ENCODE measurements around the gene QSOX2. TPM values are rescaled to one million over a fixed set of nuclear protein-coding genes. Genes with fewer than 3 reads are reported as not detected.
"Not testable (repeated sequence)": the region's sequence is repeated elsewhere in the genome, so short reads cannot be mapped to it uniquely, and the experiment has no call there.

The QSOX2 gene
- total RNA-seq, 1 donor from 2014 or later = 10.3 TPM

DNA sequence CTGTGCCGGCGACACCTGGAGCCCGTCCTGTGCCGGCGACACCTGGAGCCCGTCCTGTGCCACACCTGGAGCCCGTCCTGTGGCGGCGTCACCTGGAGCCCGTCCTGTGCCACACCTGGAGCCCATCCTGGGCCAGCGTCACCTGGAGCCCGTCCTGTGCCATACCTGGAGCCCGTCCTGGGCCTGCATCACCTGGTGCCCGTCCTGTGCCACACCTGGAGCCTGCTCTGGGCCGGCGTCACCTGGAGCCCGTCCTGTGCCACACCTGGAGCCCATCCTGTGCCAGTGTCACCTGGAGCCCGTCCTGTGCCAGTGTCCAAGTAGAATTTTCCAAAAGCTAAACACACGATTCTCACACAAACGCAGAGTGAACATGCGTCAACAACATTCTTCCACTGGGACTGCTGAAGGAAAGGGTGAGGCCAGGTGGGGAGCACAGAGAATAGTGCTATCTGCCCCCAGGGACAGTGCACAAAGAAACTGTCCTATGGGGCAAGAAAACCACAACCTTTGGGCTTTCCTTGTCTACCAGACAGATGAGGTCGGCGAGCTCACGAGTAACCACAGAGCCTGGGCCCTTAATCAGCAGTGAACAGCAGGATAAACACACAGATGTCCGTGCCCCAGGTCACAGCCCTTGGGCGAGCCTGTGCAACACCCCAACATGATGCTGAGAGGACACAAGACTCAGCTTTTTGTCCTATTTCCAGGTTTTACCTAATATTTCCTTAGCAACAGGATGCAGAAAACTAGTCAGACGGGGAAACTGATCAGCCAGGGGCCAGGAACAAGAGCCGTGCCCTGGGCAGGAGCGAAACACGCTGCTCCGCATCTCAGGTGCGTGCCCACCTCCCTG lies 7.9 kb downstream of the QSOX2 start:
- no peak for DNase-seq (ENCODE audit: low read depth)

DNA sequence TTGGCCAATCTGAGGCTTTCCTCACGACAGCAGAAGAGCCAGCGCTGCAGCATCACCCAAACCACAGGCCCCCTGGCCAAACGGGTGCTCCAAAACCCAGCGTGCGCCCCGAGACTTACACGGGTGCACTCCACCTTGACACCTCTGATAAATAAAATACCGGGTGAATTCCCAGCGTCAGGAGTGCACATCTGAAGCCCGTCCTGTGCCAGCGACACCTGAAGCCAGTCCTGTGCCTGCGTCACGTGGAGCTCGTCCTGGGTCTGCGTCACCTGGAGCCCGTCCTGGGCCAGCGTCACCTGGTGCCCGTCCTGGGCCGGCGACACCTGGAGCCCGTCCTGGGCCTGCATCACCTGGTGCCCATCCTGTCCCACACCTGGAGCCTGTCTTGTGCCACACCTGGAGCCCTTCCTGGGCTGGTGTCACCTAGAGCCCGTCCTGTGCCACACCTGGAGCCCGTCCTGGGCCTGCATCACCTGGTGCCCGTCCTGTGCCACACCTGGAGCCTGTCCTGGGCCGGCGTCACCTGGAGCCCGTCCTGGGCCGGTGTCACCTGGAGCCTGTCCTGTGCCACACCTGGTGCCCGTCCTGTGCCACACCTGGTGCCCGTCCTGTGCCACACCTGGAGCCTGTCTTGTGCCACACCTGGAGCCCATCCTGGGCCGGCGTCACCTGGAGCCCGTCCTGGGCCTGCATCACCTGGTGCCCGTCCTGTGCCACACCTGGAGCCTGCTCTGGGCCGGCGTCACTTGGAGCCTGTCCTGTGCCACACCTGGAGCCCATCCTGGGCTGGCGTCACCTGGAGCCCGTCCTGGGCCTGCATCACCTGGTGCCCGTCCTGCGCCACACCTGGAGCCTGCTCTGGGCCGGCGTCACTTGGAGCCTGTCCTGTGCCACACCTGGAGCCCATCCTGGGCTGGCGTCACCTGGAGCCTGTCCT lies 8.9 kb downstream of the QSOX2 start:
- DNase-seq (ENCODE audit: low read depth) = not testable (repeated sequence)

DNA sequence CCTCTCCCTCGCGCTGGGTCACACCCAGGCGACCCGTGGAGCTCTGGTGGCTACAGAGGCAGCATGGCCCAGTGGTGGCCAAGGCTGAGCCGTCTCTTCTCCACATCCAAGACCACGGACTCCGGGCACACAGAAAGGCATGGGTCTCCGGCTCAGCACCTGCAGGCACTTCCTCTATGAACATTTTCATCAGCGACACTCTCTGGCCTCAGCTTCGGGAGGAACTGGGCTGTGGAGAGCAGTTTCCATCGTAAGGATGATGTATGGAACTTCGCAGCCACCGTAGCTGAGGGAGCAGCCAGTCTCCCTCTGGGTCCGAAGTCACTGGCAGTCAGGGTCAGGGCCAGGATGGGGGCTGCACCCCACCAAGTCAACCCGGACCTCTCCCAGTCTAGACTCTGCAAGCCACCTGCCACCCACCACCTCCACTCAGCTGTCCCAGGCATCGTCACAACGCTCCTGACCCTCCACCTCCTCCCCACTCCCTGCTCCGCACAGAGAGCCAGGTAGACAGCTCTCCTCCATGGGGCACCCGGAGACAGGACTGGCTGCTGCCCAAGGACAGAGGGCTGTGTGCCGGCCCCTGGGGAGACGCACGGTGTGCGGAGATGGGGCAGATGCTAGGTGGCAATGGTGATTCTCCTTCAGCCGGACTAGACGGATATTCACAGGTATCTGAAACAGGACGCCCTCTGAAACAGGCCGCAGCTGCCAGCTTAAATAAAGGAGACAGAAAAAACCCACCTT lies 9.7 kb downstream of the QSOX2 start:
- no peak for DNase-seq (ENCODE audit: low read depth)

DNA sequence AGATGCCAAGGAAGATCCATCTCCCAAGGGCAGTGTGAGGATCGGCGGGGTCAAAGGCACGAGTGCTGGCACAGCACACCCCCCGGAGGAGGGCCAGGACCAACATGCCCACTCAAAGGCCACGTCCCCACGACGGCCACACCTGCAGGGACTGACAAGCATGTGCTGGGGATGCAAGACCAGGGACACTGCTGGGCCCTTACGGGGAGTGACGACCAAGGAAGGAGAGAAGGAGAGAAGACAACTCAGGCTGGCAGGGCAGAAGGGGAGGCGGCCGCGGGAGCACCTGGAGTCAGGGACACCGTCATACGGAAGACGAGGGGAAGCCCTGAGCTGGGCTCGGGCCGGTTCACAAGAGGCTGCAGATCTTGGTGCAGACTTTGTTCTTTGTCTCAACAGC lies 10.4 kb downstream of the QSOX2 start:
- DNase-seq (ENCODE audit: low read depth) = no peak

GRCh38 chr9:136234597-136234996 lies 11.0 kb downstream of the QSOX2 start:
- no peak for DNase-seq (ENCODE audit: low read depth)

DNA sequence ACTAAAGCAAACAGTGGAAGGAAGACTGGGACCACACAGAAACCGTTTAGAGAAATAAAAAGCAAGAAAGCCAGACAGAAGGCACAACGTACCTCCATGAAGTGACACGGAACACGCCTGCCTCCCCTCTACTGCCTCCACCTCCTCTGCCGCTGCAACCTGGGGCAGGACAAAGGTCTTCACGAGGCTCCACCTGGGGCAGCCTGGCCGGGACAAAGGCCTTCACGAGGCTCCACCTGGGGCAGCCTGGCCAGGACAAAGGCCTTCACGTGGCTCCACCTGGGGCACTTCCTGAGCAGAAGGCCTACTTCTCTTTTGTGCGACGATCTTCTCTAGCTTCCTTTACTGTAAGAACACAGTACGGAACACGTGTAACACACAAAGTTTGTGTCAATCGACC lies 11.7 kb downstream of the QSOX2 start:
- DNase-seq (ENCODE audit: low read depth) = no peak

GRCh38 chr9:136233411-136233810 lies 12.2 kb downstream of the QSOX2 start:
- DNase-seq (ENCODE audit: low read depth) = no peak

- no peak for DNase-seq (ENCODE audit: low read depth)
Measured at GRCh38 chr9:136232969-136233368, 12.6 kb downstream of the QSOX2 start.

- no peak for DNase-seq (ENCODE audit: low read depth)
Measured at GRCh38 chr9:136231478-136232297, 13.9 kb downstream of the QSOX2 start.

- DNase-seq (ENCODE audit: low read depth) = no peak
Measured at GRCh38 chr9:136230773-136231172, 14.8 kb downstream of the QSOX2 start.

DNA sequence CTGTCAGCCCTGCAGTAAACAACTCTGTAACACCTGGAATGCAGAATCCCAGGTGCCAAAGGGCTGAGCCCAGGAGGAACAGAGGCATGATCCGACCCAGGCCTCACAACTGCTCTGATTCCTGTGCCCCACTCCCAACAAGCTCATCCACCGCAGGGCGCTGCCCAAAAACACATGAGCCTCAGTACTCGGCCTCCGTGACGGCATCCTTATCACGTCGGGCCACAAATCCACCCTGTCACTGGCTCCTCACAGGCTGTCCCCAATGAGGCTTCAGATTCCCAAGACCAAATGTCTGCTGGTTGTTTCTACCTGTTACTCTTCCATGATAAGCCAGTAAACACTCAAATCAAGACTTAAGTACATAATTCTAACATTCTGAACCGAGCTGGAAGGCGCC lies 15.2 kb downstream of the QSOX2 start:
- DNase-seq (ENCODE audit: low read depth) = no peak

DNA sequence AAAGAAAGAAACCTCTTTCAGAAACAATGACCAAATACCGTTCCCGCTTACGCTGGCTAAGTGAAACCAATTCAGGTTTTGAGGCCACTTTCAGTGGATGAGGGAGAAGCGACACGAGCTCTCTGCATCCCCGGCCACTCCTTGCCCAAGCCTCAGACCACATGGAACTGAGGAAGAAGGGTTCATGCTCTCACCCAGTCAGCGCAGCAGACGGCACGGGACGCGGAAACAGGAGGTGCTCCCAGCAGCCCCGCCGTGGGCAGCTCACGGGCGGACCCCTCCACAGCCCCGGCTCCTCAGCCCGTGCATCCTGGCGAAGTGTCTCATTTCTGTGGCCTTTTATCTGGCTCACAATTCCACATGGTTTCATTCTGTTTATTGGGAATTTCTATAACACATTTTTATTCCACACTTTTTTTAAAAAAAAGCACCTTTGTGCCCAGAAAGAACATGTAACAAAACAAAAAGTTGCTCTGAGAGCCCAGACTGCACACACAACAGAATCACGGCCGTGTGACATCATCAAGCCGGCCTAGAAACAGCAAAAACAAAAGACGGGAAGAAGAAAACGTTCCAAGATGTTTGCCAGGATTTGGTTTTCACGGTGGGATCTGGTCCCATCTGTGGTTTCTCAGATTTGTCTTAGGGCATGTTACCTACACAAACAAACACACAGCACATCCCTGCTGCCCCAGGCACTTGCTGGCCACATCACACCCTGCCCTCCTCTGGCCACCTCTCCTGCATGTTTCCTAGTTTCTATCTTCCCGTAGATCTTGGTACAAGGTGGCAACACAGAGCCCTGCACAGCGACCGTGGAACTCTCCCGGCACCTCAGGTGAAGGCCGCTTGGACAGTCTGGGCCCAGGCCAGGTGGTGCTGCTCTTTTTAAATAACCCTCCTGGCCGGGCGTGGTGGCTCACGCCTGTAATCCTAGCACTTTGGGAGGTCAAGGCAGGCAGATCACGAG lies 16.2 kb downstream of the QSOX2 start:
- no peak for DNase-seq (ENCODE audit: low read depth)

GRCh38 chr9:136228107-136228875 lies 17.3 kb downstream of the QSOX2 start:
- DNase-seq (ENCODE audit: low read depth) = peak; percentile 44

GRCh38 chr9:136226680-136227407 lies 18.8 kb downstream of the QSOX2 start:
- no peak for DNase-seq (ENCODE audit: low read depth)

DNA sequence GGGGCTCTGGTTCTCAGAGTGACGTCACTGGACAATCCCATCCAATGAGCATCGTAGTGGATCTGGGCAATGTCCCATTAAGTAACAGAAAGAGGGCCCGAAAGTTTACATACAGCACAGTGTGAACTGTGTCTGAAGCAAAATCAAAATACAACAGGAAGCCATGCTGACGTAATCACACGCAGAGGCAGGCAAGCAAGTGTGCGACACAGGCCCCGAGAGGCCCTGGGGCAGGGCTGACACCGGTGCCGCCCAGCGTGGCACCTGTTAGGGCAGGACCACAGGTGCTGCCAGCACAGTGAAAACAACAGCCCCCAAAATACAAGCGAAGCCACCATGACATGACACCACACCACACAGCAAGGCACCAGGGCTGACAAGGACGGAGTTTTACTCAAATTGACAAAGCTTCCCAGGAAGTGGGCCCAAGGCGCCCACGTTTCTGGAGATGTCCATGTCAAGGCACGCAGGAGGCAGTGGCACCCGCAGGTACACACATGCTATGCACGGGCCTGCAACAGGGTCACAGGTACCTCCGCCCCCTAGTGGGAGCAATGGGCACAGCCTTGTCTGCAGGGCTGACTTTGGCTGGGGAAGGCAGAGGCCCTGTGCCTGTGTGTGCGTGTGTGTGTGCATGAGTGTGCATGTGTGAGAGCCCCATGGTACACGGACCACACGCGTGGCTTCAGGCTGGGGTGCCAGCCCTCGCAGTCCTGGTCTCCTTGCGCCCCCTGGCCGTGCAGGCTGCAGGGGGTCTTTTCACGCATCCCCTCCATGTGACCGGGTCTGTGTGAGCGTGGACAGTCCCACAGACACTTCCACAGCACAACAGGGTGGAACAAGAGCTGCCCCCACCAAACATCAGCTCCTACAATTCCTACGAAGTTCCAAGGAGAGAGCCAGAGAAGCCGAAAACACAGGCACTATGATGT lies 19.6 kb downstream of the QSOX2 start:
- peak; percentile 27 for DNase-seq (ENCODE audit: low read depth)

GRCh38 chr9:136225366-136225747 lies 20.3 kb downstream of the QSOX2 start:
- no peak for DNase-seq (ENCODE audit: low read depth)

DNA sequence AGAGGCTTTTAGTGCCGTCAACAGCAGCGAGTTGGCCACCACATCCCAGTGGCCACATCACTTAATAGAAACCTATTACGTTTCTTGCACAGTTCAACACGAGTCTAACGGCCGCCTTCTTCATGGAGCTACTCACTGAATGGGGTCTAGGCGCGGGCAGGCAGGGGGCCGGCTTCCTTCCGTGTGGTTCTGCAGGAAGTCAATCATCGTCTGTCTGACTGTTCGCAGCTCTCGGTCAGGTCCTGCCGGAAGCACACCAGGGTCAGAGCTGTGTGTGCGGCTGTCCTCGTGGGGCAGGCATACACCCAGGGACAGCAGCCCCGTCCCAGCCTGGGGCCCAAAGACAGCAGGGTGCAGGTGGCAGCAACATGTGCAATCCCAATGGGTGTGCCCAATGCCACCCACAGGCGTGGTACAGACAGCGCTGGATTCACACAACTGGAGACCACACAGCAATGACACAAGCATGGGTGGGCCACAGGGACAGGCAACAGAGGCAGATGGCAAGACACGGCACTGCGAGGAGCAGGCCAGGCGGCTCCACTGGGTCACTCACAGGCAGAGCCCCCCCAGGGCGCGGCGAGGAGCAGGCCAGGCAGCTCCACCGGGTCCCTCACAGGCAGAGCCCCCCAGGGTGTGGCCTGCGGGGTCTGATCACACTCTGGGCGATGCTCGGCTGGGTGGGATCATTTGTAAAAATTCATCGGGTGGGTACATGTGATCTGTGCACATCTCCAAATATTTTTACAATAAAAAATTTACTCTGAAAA lies 21.6 kb downstream of the QSOX2 start:
- no peak for DNase-seq (ENCODE audit: low read depth)

All from renal cortical epithelial cell (primary cell).